ENCODE results near the gene MID2. TPM values are rescaled to one million over a fixed set of nuclear protein-coding genes. Genes with fewer than 3 reads are reported as not detected.

The MID2 gene
- total and polyA plus RNA-seq, 2 experiments from 2014 or later: 0.84 to 2.1 TPM

- no peaks in the 10 kb centered on the region for H3K36me3 Mint-ChIP-seq (ENCODE audit: low read depth)
Measured at GRCh38 chrX:107777536-107777832, 48.2 kb upstream of the MID2 start, which contains the start of gene NCBP2L. Gene NCBP2L (plus strand): TSS chrX:107777733. CDS start chrX:107794221, 16,488 bp downstream.

More at GRCh38 chrX:107777536-107777832, 48.2 kb upstream of the MID2 start, which contains the start of gene NCBP2L:
- H3F3A ChIP-seq (replicated peaks; ENCODE audit: low read depth): no peaks in the 10 kb centered on the region
- peaks cover 30% of the 10 kb centered on the region for H3K27me3 Mint-ChIP-seq (ENCODE audit: insufficient read depth, low read depth, poor library complexity)
- DNase-seq (ENCODE audit: low spot score) (no peak), ATAC-seq (no peak)
- no peak within 1 kb of the TSS for H3K27ac Mint-ChIP-seq
- peaks cover 21% of the 10 kb centered on the region for H3K4me1 ChIP-seq (ENCODE audit: insufficient read depth)
- peaks cover 23% of the 10 kb centered on the region for H3K4me1 Mint-ChIP-seq
- H3K27ac ChIP-seq (ENCODE audit: low read depth): no peak within 1 kb of the TSS
- no peaks in the 10 kb centered on the region for H3K79me2 ChIP-seq (replicated peaks; ENCODE audit: insufficient read depth)
- H3K4me3 Mint-ChIP-seq: peak within 1 kb of the TSS; percentile 71
- no peaks in the 10 kb centered on the region for H4K20me1 ChIP-seq (replicated peaks; ENCODE audit: insufficient read depth)
- no peaks in the 10 kb centered on the region for H3K9me2 ChIP-seq (ENCODE audit: insufficient read depth)
- peak within 1 kb of the TSS; percentile 83 for H3K4me2 ChIP-seq
- H3K27me3 ChIP-seq (ENCODE audit: insufficient read depth): peaks cover 37% of the 10 kb centered on the region
- no peaks in the 10 kb centered on the region for H3K36me3 ChIP-seq (ENCODE audit: insufficient read depth)
- no peaks in the 10 kb centered on the region for H3K9me3 Mint-ChIP-seq
- peak within 1 kb of the TSS; percentile 60 for H3K4me3 ChIP-seq
- TF ChIP-seq CREB1 (CRISPR knock-in tag; IDR thresholded peaks at IDR 0.05; ENCODE audit: low read depth): no peak
- TF ChIP-seq REST (IDR thresholded peaks at IDR 0.05; ENCODE audit: unreplicated experiment): no peak
- TF ChIP-seq ZNF462 (CRISPR knock-in tag; IDR thresholded peaks at IDR 0.05): no peak
- TF ChIP-seq CTCF (conservative IDR thresholded peaks at IDR 0.05; ENCODE audit: low read depth in 2 of 2): no peak
- no peak for TF ChIP-seq NANOG (IDR thresholded peaks at IDR 0.05; ENCODE audit: borderline replicate concordance)
- no peak for TF ChIP-seq EZH2 (IDR thresholded peaks at IDR 0.05; ENCODE audit: low read depth, unreplicated experiment)
- no peak for TF ChIP-seq POLR2AphosphoS5 (IDR thresholded peaks at IDR 0.05; ENCODE audit: low read depth)
- TF ChIP-seq STAT1 (IDR thresholded peaks at IDR 0.05; ENCODE audit: unreplicated experiment): no peak
- TF ChIP-seq ZNF114 (CRISPR knock-in tag; IDR thresholded peaks at IDR 0.05): no peak
- no peak for TF ChIP-seq ZNF331 (CRISPR knock-in tag; IDR thresholded peaks at IDR 0.05; ENCODE audit: low read depth)
- TF ChIP-seq ETS1 (IDR thresholded peaks at IDR 0.05): no peak
- TF ChIP-seq EZH2phosphoT487 (IDR thresholded peaks at IDR 0.05; ENCODE audit: unreplicated experiment): no peak
- no peak for TF ChIP-seq JUNB (IDR thresholded peaks at IDR 0.05; ENCODE audit: unreplicated experiment)
- no peak within 1 kb of the TSS; the same call in 1 of the 2 replicates for H2AFZ ChIP-seq
